GM12878 (cell line): ENCODE data around the gene KCTD8. TPM values are rescaled to one million over a fixed set of nuclear protein-coding genes. Genes with fewer than 3 reads are reported as not detected.

Experiments
- ATAC-seq: fragments of 200-7000 bp; cut with Tn5 transposase; 3 replicates; pipeline ENCODE4 v1.9.1; 2020; ENCODE audit warnings: mild to moderate bottlenecking, moderate library complexity
- BruUV-seq: library from RNA; stranded (reverse); fragments of 400-500 nt; replicated peaks from 2 replicates; lab custom pipeline; 2021; lab: Mats Ljungman, UMichigan
- CTCF ChIA-PET: fragments of 300-600 bp; sonication (Branson Sonifier 250); formaldehyde crosslinking; extraction: SDS; loops from one replicate; lab custom pipeline; 2021; ENCODE audit warnings: inconsistent platforms; lab: Yijun Ruan, JAX
- POLR2A ChIA-PET: fragments of 350-600 bp; formaldehyde crosslinking; extraction: SDS; loops from one replicate; lab custom pipeline; 2021; ENCODE audit warnings: inconsistent platforms; lab: Charles Lee
- RAD21 ChIA-PET: fragments of 300-600 bp; sonication (Branson Sonifier 250); formaldehyde crosslinking; loops from one replicate; lab custom pipeline; 2023; ENCODE audit warnings: antibody characterized with exemption; ENCODE audit not compliant: unreplicated experiment; lab: Charles Lee
- SMC1A ChIA-PET: fragments of 300-600 bp; sonication (Branson Sonifier 250); formaldehyde crosslinking; loops from one replicate; lab custom pipeline; 2023; ENCODE audit not compliant: unreplicated experiment, uncharacterized antibody; lab: Charles Lee
- DNase-seq: peaks from one replicate; pipeline ENCODE4 v3.0.0-alpha.2; 2011; ENCODE audit warnings: low read depth, low spot score
- FAIRE-seq: peaks from 3 replicates; lab custom pipeline; 2011; peaks lifted over from hg19 to GRCh38; lab: Jason Lieb, UNC
- H2AFZ ChIP-seq: 2 replicates; pipeline ENCODE4 v1.6.0; 2011; ENCODE audit warnings: low read depth, low read length, control low read depth; ENCODE audit not compliant: control insufficient read depth
- H3K27ac ChIP-seq: 2 replicates; pipeline ENCODE4 v1.5.1; 2011; ENCODE audit warnings: control low read depth; ENCODE audit not compliant: control insufficient read depth, insufficient read depth
- H3K27me3 ChIP-seq, 2 experiments: replicated peaks in 1 of 2; 2 replicates each; pipeline versions ENCODE4 v1.6.0 to v1.6.1; 2011; ENCODE audit warnings: low read length in 1 of 2; ENCODE audit not compliant: control insufficient read depth in 2 of 2, insufficient read depth in 2 of 2
- H3K36me3 ChIP-seq, 2 experiments: 2 replicates each; pipeline ENCODE4 v1.5.1; 2011; ENCODE audit warnings: low read length in 1 of 2; ENCODE audit not compliant: control insufficient read depth in 2 of 2, insufficient read depth in 2 of 2
- H3K4me1 ChIP-seq: 2 replicates; pipeline ENCODE4 v1.6.1; 2011; ENCODE audit warnings: mild to moderate bottlenecking, low read length, moderate library complexity, mixed read lengths; ENCODE audit not compliant: control insufficient read depth, insufficient read depth
- H3K4me2 ChIP-seq: 2 replicates; pipeline ENCODE4 v1.6.0; 2011; ENCODE audit warnings: control low read depth; ENCODE audit not compliant: control insufficient read depth, insufficient read depth
- H3K4me3 ChIP-seq: fragments of 200-600 bp; sonication (generic); 2 replicates; pipeline ENCODE4 v1.5.1; 2016
- H3K79me2 ChIP-seq: 2 replicates; pipeline ENCODE4 v1.6.0; 2011; ENCODE audit warnings: low read length; ENCODE audit not compliant: control insufficient read depth, insufficient read depth
- H3K9ac ChIP-seq: 2 replicates; pipeline ENCODE4 v1.8.0; 2011; ENCODE audit warnings: low read length, control low read depth, mixed read lengths; ENCODE audit not compliant: control insufficient read depth, insufficient read depth
- H3K9me3 ChIP-seq: replicated peaks from 3 replicates; pipeline ENCODE4 v1.5.1; 2011; ENCODE audit warnings: mild to moderate bottlenecking, low read length; ENCODE audit not compliant: control insufficient read depth, insufficient read depth
- H4K20me1 ChIP-seq: 2 replicates; pipeline ENCODE4 v1.6.0; 2011; ENCODE audit not compliant: control insufficient read depth, insufficient read depth
- KDM1A ChIP-seq: fragments of 200-600 bp; sonication (generic); IDR thresholded peaks from 2 replicates; pipeline ENCODE4 v1.6.1; 2016; ENCODE audit warnings: borderline replicate concordance
- MXI1 ChIP-seq: fragments of 150-350 bp; IDR thresholded peaks from 2 replicates; pipeline ENCODE4 v1.6.1; 2011; ENCODE audit warnings: low read depth, mild to moderate bottlenecking, inconsistent platforms, low read length, improper control_type of control experiment
- NFYA ChIP-seq: IDR thresholded peaks from 2 replicates; pipeline ENCODE4 v1.6.1; 2011; ENCODE audit warnings: low read depth, mild to moderate bottlenecking, low read length, improper control_type of control experiment, borderline replicate concordance
- PML ChIP-seq: IDR thresholded peaks from 2 replicates; pipeline ENCODE4 v1.6.1; 2012; ENCODE audit warnings: low read length, inconsistent platforms
- RBBP5 ChIP-seq: fragments of 200-600 bp; sonication (generic); conservative IDR thresholded peaks from 2 replicates; pipeline ENCODE4 v1.6.1; 2016
- SP1 ChIP-seq: IDR thresholded peaks from one replicate; pipeline ENCODE4 v1.6.1; 2011; ENCODE audit warnings: low read depth, low read length
- TBL1XR1 ChIP-seq: IDR thresholded peaks from 2 replicates; pipeline ENCODE4 v1.6.1; 2012; ENCODE audit warnings: low read depth, low read length, improper control_type of control experiment
- WGBS: methylation state at CpG from one replicate; pipeline ENCODE4 v1.1.6; 2016; ENCODE audit warnings: low lambda C conversion rate; ENCODE audit not compliant: insufficient replicate concordance, insufficient coverage; ENCODE audit errors: missing lambda C conversion rate; 5-methylcytosine and 5-hydroxymethylcytosine counted together
- in situ Hi-C: fragments of 300-500 bp; cut with MboI; formaldehyde crosslinking; loops from 9 replicates; pipeline ENCODE4 v1.14.3; 2018; ENCODE audit warnings: mixed read lengths
- intact Hi-C: fragments of 100-400 bp; cut with micrococcal nuclease; formaldehyde crosslinking; loops from one replicate; pipeline ENCODE4 v1.14.2; 2022; ENCODE audit not compliant: unreplicated experiment
- polyA plus RNA-seq, 11 experiments: library from polyadenylated mRNA; depleted of rRNA in 4 of 11; unstranded in 6 of 11; stranded (reverse) in 5 of 11; fragments of >200 nt; fragmentation: Nextera tagmentation in 4 of 11; fragmentation: Illumina TruSeq in 1 of 11; extraction: Ambion mirVana in 4 of 11; extraction: Trizol in 1 of 11; gene quantifications; 1 replicate in 1 of 11; 2 replicates in 10 of 11; pipeline versions ENCODE4 v1.2.1 to v1.2.3, GENCODE V29; 2011 to 2016; ENCODE audit warnings: inconsistent platforms in 2 of 11, missing spikeins in 2 of 11, low read depth in 1 of 11
- total RNA-seq, 4 experiments: library from RNA; depleted of rRNA in 3 of 4; stranded (reverse); fragments of >200 nt in 3 of 4; fragmentation: Illumina TruSeq in 1 of 4; extraction: Trizol in 1 of 4; gene quantifications; 2 replicates each; pipeline versions ENCODE4 v1.2.1 to v1.2.3, GENCODE V29; 2013 to 2021
- TF ChIP-seq, protein P1 (sequence below): fragments of 450-650 bp; conservative IDR thresholded peaks from 2 replicates; pipeline ENCODE4 v1.6.1; 2017; ENCODE audit warnings: mild to moderate bottlenecking, moderate library complexity
- TF ChIP-seq, protein P2 (sequence below): IDR thresholded peaks from 2 replicates; pipeline ENCODE4 v1.6.1; 2012; ENCODE audit warnings: low read depth, low read length, improper control_type of control experiment
- TF ChIP-seq, protein P3 (sequence below): fragments of 450-650 bp; IDR thresholded peaks from 2 replicates; pipeline ENCODE4 v1.6.1; 2017; ENCODE audit warnings: mild to moderate bottlenecking, low read depth, inconsistent platforms; ENCODE audit not compliant: poor library complexity, severe bottlenecking

Gene KCTD8
- total and polyA plus RNA-seq, 10 of the 15 experiments (the other 5 are each of a cell fraction or from before 2014, with no cell fraction given), result 0.06 TPM; not detected in 9

DNA sequence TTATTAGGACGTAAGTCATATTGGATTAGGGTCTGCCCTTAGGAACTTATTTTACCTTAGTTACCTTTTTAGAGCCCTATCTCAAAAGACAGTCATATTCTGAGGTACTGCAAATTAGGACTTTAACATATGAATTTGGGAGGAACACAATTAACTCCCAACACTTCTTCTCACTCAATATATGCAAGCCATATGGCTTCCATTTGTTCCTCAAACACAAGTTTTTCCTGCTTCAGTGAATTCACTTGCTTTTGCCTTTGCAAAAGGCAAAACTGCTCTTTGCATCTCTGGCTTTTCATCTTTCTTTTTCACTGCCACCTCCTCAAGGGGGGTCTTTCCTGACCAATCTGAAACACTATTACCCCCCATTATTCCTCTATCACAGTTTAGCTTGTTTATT lies 220.3 kb downstream of the KCTD8 start:
- SMC1A ChIA-PET, result no interaction called here
- no peaks in the 10 kb centered on the region for H3K27me3 ChIP-seq
- no peaks in the 10 kb centered on the region for H3K36me3 ChIP-seq
- DNase-seq, result no peak
- no peak overlapping the region for H3K9ac ChIP-seq
- H3K4me1 ChIP-seq, result no peaks in the 10 kb centered on the region
- no peak for FAIRE-seq
- ATAC-seq, result no peak
- WGBS, result 0% methylated on average over 1 of the region's 1 CpG
- in situ Hi-C loops, result no loop called here
- CTCF ChIA-PET, result no interaction called here
- no TSS peak for BruUV-seq
- RAD21 ChIA-PET, result no interaction called here
- H3K9me3 ChIP-seq, result no peaks in the 10 kb centered on the region
- H3K79me2 ChIP-seq, result no peaks in the 10 kb centered on the region
- H3K27ac ChIP-seq, result no peak overlapping the region
- no peak overlapping the region for H3K4me3 ChIP-seq
- H2AFZ ChIP-seq, result no peak overlapping the region
- TF ChIP-seq PML (no peak), SP1 (no peak), RBBP5 (no peak), TBL1XR1 (no peak), MXI1 (no peak), NFYA (no peak), KDM1A (no peak)
- TF ChIP-seq, protein P1, sequence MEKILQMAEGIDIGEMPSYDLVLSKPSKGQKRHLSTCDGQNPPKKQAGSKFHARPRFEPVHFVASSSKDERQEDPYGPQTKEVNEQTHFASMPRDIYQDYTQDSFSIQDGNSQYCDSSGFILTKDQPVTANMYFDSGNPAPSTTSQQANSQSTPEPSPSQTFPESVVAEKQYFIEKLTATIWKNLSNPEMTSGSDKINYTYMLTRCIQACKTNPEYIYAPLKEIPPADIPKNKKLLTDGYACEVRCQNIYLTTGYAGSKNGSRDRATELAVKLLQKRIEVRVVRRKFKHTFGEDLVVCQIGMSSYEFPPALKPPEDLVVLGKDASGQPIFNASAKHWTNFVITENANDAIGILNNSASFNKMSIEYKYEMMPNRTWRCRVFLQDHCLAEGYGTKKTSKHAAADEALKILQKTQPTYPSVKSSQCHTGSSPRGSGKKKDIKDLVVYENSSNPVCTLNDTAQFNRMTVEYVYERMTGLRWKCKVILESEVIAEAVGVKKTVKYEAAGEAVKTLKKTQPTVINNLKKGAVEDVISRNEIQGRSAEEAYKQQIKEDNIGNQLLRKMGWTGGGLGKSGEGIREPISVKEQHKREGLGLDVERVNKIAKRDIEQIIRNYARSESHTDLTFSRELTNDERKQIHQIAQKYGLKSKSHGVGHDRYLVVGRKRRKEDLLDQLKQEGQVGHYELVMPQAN, result no peak
- TF ChIP-seq, protein P2, sequence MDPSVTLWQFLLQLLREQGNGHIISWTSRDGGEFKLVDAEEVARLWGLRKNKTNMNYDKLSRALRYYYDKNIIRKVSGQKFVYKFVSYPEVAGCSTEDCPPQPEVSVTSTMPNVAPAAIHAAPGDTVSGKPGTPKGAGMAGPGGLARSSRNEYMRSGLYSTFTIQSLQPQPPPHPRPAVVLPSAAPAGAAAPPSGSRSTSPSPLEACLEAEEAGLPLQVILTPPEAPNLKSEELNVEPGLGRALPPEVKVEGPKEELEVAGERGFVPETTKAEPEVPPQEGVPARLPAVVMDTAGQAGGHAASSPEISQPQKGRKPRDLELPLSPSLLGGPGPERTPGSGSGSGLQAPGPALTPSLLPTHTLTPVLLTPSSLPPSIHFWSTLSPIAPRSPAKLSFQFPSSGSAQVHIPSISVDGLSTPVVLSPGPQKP, result no peak
- TF ChIP-seq, protein P3, sequence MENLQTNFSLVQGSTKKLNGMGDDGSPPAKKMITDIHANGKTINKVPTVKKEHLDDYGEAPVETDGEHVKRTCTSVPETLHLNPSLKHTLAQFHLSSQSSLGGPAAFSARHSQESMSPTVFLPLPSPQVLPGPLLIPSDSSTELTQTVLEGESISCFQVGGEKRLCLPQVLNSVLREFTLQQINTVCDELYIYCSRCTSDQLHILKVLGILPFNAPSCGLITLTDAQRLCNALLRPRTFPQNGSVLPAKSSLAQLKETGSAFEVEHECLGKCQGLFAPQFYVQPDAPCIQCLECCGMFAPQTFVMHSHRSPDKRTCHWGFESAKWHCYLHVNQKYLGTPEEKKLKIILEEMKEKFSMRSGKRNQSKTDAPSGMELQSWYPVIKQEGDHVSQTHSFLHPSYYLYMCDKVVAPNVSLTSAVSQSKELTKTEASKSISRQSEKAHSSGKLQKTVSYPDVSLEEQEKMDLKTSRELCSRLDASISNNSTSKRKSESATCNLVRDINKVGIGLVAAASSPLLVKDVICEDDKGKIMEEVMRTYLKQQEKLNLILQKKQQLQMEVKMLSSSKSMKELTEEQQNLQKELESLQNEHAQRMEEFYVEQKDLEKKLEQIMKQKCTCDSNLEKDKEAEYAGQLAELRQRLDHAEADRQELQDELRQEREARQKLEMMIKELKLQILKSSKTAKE, result no peak
- H3K4me2 ChIP-seq, result no peak overlapping the region
- POLR2A ChIA-PET, result no interaction called here
- H4K20me1 ChIP-seq, result no peaks in the 10 kb centered on the region
- intact Hi-C loops, result no loop called here
